A549 (cell line): ENCODE results near the gene AFF2. TPM values are rescaled to one million over a fixed set of nuclear protein-coding genes. Genes with fewer than 3 reads are reported as not detected.

Source experiments
- ATAC-seq, 2 experiments: fragments of 200-7000 bp in 1 of 2; fragments of >200 bp in 1 of 2; cut with Nextera tagmentation in 1 of 2; cut with Tn5 transposase in 1 of 2; 3 replicates each; pipeline versions ENCODE4 v1.8.0 to v1.9.1; 2018 to 2020; ENCODE audit warnings: mild to moderate bottlenecking in 1 of 2, moderate library complexity in 1 of 2
- CTCF ChIA-PET: fragments of 300-600 bp; sonication (Branson Sonifier 250); formaldehyde crosslinking; extraction: SDS; loops from one replicate; lab custom pipeline; 2021; ENCODE audit warnings: antibody characterized with exemption, inconsistent platforms; lab: Yijun Ruan, JAX
- POLR2A ChIA-PET: fragments of 350-600 bp; formaldehyde crosslinking; extraction: SDS; loops from one replicate; lab custom pipeline; 2021; ENCODE audit warnings: antibody characterized with exemption, inconsistent platforms; lab: Yijun Ruan, JAX
- DNase-seq, 2 experiments: peaks; one replicate each; pipeline versions ENCODE4 v3.0.0 to v3.0.0-alpha.2; 2011 to 2016; ENCODE audit warnings: low read depth in 1 of 2, low spot score in 1 of 2
- FAIRE-seq: peaks from 2 replicates; lab custom pipeline; 2011; peaks lifted over from hg19 to GRCh38; lab: Jason Lieb, UNC
- H3K27ac ChIP-seq, 2 experiments: fragments of >200 bp; sonication (Bioruptor Twin); formaldehyde crosslinking; 3 replicates each; pipeline ENCODE4 v1.5.1; 2016 to 2017
- H3K4me1 ChIP-seq: fragments of >200 bp; sonication (Bioruptor Twin); formaldehyde crosslinking; 3 replicates; pipeline ENCODE4 v1.6.1; 2016
- H3K4me2 ChIP-seq: fragments of >200 bp; sonication (Bioruptor Twin); formaldehyde crosslinking; 3 replicates; pipeline ENCODE4 v1.6.1; 2016
- H3K4me3 ChIP-seq: fragments of >200 bp; sonication (Bioruptor Twin); formaldehyde crosslinking; 3 replicates; pipeline ENCODE4 v1.5.1; 2016
- H3K9me3 ChIP-seq: fragments of >200 bp; sonication (Bioruptor Twin); formaldehyde crosslinking; 3 replicates; pipeline ENCODE4 v1.6.1; 2016
- BHLHE40 ChIP-seq: IDR thresholded peaks from 2 replicates; pipeline ENCODE4 v1.6.1; 2012; ENCODE audit warnings: low read depth, low read length, inconsistent platforms
- CBX2 ChIP-seq: fragments of 200-600 bp; sonication (generic); IDR thresholded peaks from 2 replicates; pipeline ENCODE4 v1.6.1; 2016; ENCODE audit warnings: low read depth, mild to moderate bottlenecking, borderline replicate concordance
- CHD4 ChIP-seq: fragments of 200-600 bp; sonication (generic); IDR thresholded peaks from 2 replicates; pipeline ENCODE4 v1.6.1; 2016; ENCODE audit warnings: antibody characterized with exemption, mild to moderate bottlenecking, borderline replicate concordance
- EHF ChIP-seq: fragments of 250-450 bp; sonication (Bioruptor Pico); IDR thresholded peaks from 2 replicates; pipeline ENCODE4 v1.5.0; 2020; ENCODE audit warnings: mild to moderate bottlenecking
- EHMT2 ChIP-seq: fragments of 200-600 bp; sonication (generic); IDR thresholded peaks from 2 replicates; pipeline ENCODE4 v1.6.1; 2016; ENCODE audit warnings: antibody characterized with exemption, low read depth, mild to moderate bottlenecking, moderate library complexity
- ESRRA ChIP-seq: fragments of 150-350 bp; IDR thresholded peaks from 2 replicates; pipeline ENCODE4 v1.6.1; 2014; ENCODE audit warnings: mild to moderate bottlenecking, low read length, borderline replicate concordance
- FOXS1 ChIP-seq: fragments of 250-450 bp; sonication (Bioruptor Pico); IDR thresholded peaks from 2 replicates; pipeline ENCODE4 v1.5.0; 2020; ENCODE audit warnings: mild to moderate bottlenecking, moderate library complexity
- GATA3 ChIP-seq: IDR thresholded peaks from 2 replicates; pipeline ENCODE4 v1.6.1; 2012; ENCODE audit warnings: borderline replicate concordance
- HOXA7 ChIP-seq: fragments of 250-450 bp; sonication (Bioruptor Pico); IDR thresholded peaks from 2 replicates; pipeline ENCODE4 v1.5.0; 2020; ENCODE audit warnings: mild to moderate bottlenecking, moderate library complexity
- HOXB13 ChIP-seq: fragments of 250-450 bp; sonication (Bioruptor Pico); IDR thresholded peaks from 2 replicates; pipeline ENCODE4 v1.5.0; 2020; ENCODE audit warnings: low read depth, mild to moderate bottlenecking, moderate library complexity
- JUNB ChIP-seq: fragments of >200 bp; sonication (Bioruptor Twin); formaldehyde crosslinking; IDR thresholded peaks from 2 replicates; pipeline ENCODE4 v1.6.1; 2016
- KDM1A ChIP-seq: fragments of 200-600 bp; sonication (generic); IDR thresholded peaks from 2 replicates; pipeline ENCODE4 v1.6.1; 2016; ENCODE audit warnings: low read depth, mild to moderate bottlenecking
- MAFK ChIP-seq: fragments of 450-650 bp; IDR thresholded peaks from 2 replicates; pipeline ENCODE4 v1.6.1; 2014; ENCODE audit not compliant: partially characterized antibody
- MYC ChIP-seq: IDR thresholded peaks from 2 replicates; pipeline ENCODE4 v1.6.1; 2012; ENCODE audit warnings: mild to moderate bottlenecking, inconsistent platforms, low read length, improper control_type of control experiment, borderline replicate concordance
- NFE2L2 ChIP-seq: fragments of 150-350 bp; conservative IDR thresholded peaks from 2 replicates; pipeline ENCODE4 v1.6.1; 2014; ENCODE audit warnings: low read length
- PHF8 ChIP-seq: fragments of 200-600 bp; sonication (generic); IDR thresholded peaks from 2 replicates; pipeline ENCODE4 v1.6.1; 2016; ENCODE audit warnings: low read depth, mild to moderate bottlenecking, antibody characterized with exemption, moderate library complexity, borderline replicate concordance
- SMC3 ChIP-seq: fragments of >200 bp; sonication (Bioruptor Twin); formaldehyde crosslinking; IDR thresholded peaks from 3 replicates; pipeline ENCODE4 v1.6.1; 2018; ENCODE audit warnings: inconsistent platforms
- TFCP2L1 ChIP-seq: fragments of 250-450 bp; sonication (Bioruptor Pico); IDR thresholded peaks from 2 replicates; pipeline ENCODE4 v1.5.0; 2021; ENCODE audit warnings: mild to moderate bottlenecking
- TP53 ChIP-seq: fragments of 250-450 bp; sonication (Bioruptor Pico); IDR thresholded peaks from 2 replicates; pipeline ENCODE4 v1.5.0; 2021; ENCODE audit warnings: mild to moderate bottlenecking, moderate library complexity
- ZC3H11A ChIP-seq: fragments of 450-650 bp; IDR thresholded peaks from 2 replicates; pipeline ENCODE4 v1.6.1; 2014; ENCODE audit warnings: antibody characterized with exemption, mild to moderate bottlenecking
- ZFP36 ChIP-seq: fragments of 450-650 bp; IDR thresholded peaks from 2 replicates; pipeline ENCODE4 v1.6.1; 2014; ENCODE audit warnings: borderline replicate concordance; ENCODE audit not compliant: partially characterized antibody
- WGBS: methylation state at CpG from one replicate; pipeline ENCODE4 v1.1.6; 2017; ENCODE audit errors: missing lambda C conversion rate; 5-methylcytosine and 5-hydroxymethylcytosine counted together
- polyA plus RNA-seq, 4 experiments: library from polyadenylated mRNA; depleted of rRNA in 3 of 4; stranded (reverse); fragments of >200 nt; fragmentation: RNase III in 1 of 4; extraction: RNeasy Plus Mini Kit Qiagen cat#74134 plus additional on column Dnase treatment in 1 of 4; gene quantifications; 2 replicates in 3 of 4; 3 replicates in 1 of 4; pipeline ENCODE4 v1.2.3, GENCODE V29; 2011 to 2017
- TF ChIP-seq, protein P1 (sequence below): fragments of 250-450 bp; sonication (Bioruptor Pico); IDR thresholded peaks from 2 replicates; pipeline ENCODE4 v1.5.0; 2021; ENCODE audit warnings: mild to moderate bottlenecking, moderate library complexity, borderline replicate concordance
- TF ChIP-seq, protein P2 (sequence below): IDR thresholded peaks from 2 replicates; pipeline ENCODE4 v1.6.1; 2012; ENCODE audit warnings: low read depth, borderline replicate concordance
- TF ChIP-seq, protein P3 (sequence below): IDR thresholded peaks from 2 replicates; pipeline ENCODE4 v1.6.1; 2012

Gene AFF2
- polyA plus RNA-seq, 2 of the 4 experiments (the other 2 are of a cell fraction): 0.04 TPM; not detected in 1

DNA sequence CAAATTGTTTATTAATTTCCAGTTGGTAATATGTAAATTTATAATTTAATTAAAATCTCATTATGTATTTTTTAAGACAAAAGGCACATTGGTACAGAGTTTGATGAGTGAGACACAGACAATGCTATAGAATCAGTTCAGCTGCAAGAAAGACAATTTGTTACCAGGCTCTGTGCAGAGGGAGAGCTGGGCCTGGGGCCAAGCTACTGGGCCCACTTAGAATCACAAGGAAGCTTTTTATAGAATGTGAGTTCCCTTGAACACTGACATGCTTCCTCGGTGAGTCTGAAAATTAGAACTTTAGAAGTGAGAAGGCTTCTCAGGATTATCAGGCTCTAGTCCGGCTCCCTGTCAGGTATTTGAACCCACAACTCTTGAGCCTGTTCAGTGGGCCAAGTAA is 129.0 kb downstream of the AFF2 start:
- Histone ChIP-seq H3K4me3 (no peak overlapping the region), H3K9me3 (no peaks in the 10 kb centered on the region), H3K4me2 (no peak overlapping the region), H3K4me1 (no peaks in the 10 kb centered on the region), H3K27ac (no peak overlapping the region)
- ChIA-PET CTCF (no interaction called here), POLR2A (no interaction called here)
- WGBS: 0% methylated on average over 2 of the region's 2 CpGs
- DNase-seq (no peak), FAIRE-seq (no peak), ATAC-seq (no peak)
- no peak for TF ChIP-seq JUNB
- TF ChIP-seq GATA3: no peak
- TF ChIP-seq, protein P1, sequence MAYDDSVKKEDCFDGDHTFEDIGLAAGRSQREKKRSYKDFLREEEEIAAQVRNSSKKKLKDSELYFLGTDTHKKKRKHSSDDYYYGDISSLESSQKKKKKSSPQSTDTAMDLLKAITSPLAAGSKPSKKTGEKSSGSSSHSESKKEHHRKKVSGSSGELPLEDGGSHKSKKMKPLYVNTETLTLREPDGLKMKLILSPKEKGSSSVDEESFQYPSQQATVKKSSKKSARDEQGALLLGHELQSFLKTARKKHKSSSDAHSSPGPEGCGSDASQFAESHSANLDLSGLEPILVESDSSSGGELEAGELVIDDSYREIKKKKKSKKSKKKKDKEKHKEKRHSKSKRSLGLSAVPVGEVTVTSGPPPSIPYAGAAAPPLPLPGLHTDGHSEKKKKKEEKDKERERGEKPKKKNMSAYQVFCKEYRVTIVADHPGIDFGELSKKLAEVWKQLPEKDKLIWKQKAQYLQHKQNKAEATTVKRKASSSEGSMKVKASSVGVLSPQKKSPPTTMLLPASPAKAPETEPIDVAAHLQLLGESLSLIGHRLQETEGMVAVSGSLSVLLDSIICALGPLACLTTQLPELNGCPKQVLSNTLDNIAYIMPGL: no peak
- TF ChIP-seq ESRRA: no peak
- no peak for TF ChIP-seq SMC3
- TF ChIP-seq FOXS1 (CRISPR knock-in tag): no peak
- TF ChIP-seq ZFP36: no peak
- TF ChIP-seq NFE2L2: no peak
- TF ChIP-seq EHF (CRISPR knock-in tag): no peak
- TF ChIP-seq TP53: no peak
- TF ChIP-seq EHMT2: no peak
- TF ChIP-seq MAFK: no peak
- TF ChIP-seq TFCP2L1: no peak
- TF ChIP-seq, protein P2, sequence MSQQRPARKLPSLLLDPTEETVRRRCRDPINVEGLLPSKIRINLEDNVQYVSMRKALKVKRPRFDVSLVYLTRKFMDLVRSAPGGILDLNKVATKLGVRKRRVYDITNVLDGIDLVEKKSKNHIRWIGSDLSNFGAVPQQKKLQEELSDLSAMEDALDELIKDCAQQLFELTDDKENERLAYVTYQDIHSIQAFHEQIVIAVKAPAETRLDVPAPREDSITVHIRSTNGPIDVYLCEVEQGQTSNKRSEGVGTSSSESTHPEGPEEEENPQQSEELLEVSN: no peak
- no peak for TF ChIP-seq HOXB13
- TF ChIP-seq HOXA7 (CRISPR knock-in tag): no peak
- TF ChIP-seq BHLHE40: no peak
- TF ChIP-seq, protein P3, sequence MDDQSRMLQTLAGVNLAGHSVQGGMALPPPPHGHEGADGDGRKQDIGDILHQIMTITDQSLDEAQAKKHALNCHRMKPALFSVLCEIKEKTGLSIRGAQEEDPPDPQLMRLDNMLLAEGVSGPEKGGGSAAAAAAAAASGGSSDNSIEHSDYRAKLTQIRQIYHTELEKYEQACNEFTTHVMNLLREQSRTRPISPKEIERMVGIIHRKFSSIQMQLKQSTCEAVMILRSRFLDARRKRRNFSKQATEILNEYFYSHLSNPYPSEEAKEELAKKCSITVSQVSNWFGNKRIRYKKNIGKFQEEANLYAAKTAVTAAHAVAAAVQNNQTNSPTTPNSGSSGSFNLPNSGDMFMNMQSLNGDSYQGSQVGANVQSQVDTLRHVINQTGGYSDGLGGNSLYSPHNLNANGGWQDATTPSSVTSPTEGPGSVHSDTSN: no peak
- TF ChIP-seq MYC: no peak
- no peak for TF ChIP-seq CHD4

DNA sequence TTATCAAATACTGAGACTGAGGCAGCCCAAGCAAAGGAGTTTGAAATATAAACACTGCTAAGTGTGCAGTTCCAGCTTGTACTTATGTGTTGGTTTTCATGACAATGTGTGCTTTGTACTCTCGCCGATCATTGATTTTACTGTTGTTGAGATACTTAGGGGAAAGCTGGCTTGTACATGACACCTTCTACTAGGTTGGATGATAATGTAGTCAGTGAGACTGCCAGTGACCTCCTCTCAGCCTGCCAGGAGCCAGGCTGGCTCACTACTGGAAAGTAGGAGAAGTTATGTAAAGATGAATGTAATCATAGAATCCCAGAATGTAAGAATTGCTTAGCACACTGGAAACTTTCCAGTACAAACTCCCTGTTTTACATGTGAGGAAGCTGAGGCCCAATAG is 132.0 kb downstream of the AFF2 start:
- TF ChIP-seq ZFP36: no peak
- ATAC-seq (no peak), FAIRE-seq (no peak), DNase-seq (no peak)
- H3K4me1 ChIP-seq: no peaks in the 10 kb centered on the region
- ChIA-PET CTCF (no interaction called here), POLR2A (no interaction called here)
- no peak overlapping the region for H3K4me2 ChIP-seq
- no peak overlapping the region for H3K4me3 ChIP-seq
- 4% methylated on average over 2 of the region's 2 CpGs for WGBS
- no peaks in the 10 kb centered on the region; the same call in 2 of the 3 replicates for H3K9me3 ChIP-seq
- no peak overlapping the region for H3K27ac ChIP-seq

DNA sequence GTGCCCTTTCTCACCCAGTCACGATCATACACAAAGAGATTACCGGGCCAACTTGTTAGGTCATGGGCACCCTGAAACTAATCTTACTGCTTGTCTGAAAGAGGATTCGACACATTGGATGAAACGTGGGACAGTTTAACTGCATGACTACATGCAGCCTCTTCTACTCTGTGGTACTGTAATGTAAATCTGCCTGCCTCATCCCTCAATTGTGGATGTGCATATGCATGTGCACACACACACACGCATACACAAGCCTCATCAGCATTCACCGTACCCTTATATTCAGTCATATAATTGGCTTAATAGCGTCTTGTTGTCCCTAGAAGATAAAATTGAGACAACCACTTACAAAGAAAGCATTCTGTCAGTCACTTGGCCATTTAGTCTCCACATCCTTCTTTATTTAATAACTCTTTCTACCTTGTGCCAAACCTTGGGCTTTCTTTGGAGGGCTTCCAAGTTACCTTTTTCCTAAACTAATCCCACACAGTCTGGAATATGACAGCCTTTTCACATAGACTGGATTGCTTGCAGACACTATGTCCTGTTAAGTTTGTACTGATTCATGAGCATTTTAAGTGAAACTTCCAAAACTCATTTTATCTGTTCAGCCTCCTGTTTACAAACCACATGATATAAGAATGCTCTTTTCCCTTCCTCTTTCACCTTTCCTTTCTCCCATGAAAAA is 132.9 kb downstream of the AFF2 start:
- TF ChIP-seq MAFK: no peak
- no peak for TF ChIP-seq PHF8
- no peak for TF ChIP-seq KDM1A
- no peak for TF ChIP-seq CHD4
- TF ChIP-seq, protein P2: no peak
- TF ChIP-seq, protein P3: no peak
- TF ChIP-seq ZC3H11A: no peak
- TF ChIP-seq CBX2: no peak
- TF ChIP-seq FOXS1 (CRISPR knock-in tag): no peak
- TF ChIP-seq, all 56 proteins: peak for 0
- H3K9me3 ChIP-seq: no peaks in the 10 kb centered on the region; the same call in 2 of the 3 replicates
- 15% methylated on average over 7 of the region's 7 CpGs for WGBS
- ChIA-PET CTCF (no interaction called here), POLR2A (no interaction called here)
- H3K27ac ChIP-seq: no peak overlapping the region
- H3K4me3 ChIP-seq: no peak overlapping the region
- ATAC-seq (no peak), DNase-seq (no peak), FAIRE-seq (no peak)
- H3K4me1 ChIP-seq: no peaks in the 10 kb centered on the region
- H3K4me2 ChIP-seq: no peak overlapping the region
